DOHH2 (cell line): Measurements from ENCODE around the gene SAFB.

Experiments
- EZH2phosphoT487 ChIP-seq: fragments of 200-600 bp; sonication (generic); IDR thresholded peaks from 2 replicates; pipeline ENCODE4 v1.6.1; 2017; ENCODE audit warnings: borderline replicate concordance, mild to moderate bottlenecking, antibody characterized with exemption, low read length, moderate library complexity, mixed read lengths
- TF ChIP-seq, protein P1 (sequence below): fragments of 200-600 bp; sonication (generic); IDR thresholded peaks from one replicate; pipeline ENCODE4 v1.5.1; 2014; ENCODE audit warnings: antibody characterized with exemption, mild to moderate bottlenecking, low read depth, low read length; ENCODE audit not compliant: poor library complexity, severe bottlenecking

DNA sequence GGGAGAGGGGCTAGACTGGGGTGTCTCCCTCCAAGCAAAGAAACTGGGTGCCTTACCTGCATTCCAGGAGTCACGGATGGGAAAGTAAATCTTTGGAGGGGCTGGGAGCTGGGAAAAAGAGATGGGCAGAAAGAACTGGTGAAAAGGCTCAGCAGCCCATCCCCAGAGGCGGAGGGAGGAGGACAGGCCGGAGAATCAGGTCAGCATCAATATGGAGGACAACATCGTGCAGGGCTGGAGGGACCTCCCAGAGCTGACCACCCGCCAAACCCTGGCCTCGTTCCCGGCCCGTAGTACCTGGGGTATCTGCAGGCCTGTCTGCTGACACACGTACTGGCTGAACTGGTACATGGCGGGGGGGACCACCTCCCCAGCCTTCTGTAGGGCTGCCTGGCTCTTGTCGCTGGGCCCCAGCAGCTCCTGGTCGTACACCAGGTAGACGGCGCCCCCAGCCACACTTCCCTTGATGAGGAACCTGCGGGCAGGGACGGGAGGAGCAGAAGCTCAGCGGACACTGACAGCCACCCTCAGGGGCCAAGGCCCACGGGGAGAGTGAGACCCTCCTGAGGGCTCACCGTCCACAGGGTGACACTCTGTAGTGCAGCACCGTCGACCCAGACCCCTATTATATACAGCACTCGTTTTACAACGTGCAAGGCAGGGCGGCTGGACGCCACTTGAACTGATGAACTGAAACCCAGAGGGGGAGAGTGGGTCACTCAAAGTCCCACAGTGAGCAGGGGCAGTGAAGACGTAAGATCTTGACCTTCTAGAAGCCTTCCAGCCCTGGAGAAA is 56.6 kb downstream of the SAFB start:
- TF ChIP-seq, protein P1, sequence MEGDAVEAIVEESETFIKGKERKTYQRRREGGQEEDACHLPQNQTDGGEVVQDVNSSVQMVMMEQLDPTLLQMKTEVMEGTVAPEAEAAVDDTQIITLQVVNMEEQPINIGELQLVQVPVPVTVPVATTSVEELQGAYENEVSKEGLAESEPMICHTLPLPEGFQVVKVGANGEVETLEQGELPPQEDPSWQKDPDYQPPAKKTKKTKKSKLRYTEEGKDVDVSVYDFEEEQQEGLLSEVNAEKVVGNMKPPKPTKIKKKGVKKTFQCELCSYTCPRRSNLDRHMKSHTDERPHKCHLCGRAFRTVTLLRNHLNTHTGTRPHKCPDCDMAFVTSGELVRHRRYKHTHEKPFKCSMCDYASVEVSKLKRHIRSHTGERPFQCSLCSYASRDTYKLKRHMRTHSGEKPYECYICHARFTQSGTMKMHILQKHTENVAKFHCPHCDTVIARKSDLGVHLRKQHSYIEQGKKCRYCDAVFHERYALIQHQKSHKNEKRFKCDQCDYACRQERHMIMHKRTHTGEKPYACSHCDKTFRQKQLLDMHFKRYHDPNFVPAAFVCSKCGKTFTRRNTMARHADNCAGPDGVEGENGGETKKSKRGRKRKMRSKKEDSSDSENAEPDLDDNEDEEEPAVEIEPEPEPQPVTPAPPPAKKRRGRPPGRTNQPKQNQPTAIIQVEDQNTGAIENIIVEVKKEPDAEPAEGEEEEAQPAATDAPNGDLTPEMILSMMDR, result no peak
- no peak for TF ChIP-seq EZH2phosphoT487
